ENCODE measurements around the gene BPGM.

BPGM gene

DNA sequence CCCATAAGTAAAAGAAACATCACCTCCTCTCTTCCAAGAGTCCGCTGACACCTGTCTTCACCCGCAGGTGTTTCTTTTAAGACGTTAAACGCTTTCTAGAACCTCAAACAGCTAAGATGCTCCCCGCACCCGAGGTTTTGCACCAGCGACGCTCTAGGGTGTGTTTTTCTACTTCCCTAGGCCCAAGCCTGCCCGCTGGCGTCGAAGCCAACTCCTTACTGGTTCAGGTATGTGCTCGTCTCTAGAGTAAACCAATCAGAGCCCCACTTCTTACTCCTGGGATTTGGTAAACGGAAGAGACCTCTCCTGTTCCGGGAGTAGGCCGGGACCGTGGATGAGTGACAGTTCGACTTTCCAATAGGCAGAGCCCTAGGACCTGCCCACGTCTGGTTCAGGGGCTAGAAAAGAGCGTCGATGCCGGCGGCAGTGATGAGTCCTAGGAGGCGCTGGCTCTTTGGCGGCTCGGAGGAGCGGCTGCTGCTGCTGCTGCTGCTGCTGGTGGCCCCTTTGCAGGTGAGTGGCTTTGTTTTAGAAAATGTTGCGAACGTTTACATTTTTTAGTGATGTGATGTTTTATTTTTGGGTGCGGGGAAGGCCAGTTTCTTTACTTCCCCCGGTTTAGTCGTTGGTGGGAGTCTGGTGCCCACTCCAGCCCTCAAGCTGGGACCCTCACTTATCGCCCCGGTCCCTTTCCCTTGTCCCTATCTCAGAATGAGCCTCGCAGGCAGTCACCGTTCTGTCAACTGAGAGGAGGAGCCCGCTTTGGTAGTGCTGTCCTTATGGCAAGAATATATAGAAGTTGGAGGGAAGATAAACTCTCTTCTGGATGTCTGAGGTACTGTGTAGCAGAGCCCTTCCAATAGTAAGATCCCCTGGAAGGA, at the start of gene BPGM:
Gene BPGM, plus strand, starts transcription at position 429 of the 881 bp plus-strand sequence. CDS start 14,655 bp downstream, outside the sequence.
- TF ChIP-seq, protein P1, sequence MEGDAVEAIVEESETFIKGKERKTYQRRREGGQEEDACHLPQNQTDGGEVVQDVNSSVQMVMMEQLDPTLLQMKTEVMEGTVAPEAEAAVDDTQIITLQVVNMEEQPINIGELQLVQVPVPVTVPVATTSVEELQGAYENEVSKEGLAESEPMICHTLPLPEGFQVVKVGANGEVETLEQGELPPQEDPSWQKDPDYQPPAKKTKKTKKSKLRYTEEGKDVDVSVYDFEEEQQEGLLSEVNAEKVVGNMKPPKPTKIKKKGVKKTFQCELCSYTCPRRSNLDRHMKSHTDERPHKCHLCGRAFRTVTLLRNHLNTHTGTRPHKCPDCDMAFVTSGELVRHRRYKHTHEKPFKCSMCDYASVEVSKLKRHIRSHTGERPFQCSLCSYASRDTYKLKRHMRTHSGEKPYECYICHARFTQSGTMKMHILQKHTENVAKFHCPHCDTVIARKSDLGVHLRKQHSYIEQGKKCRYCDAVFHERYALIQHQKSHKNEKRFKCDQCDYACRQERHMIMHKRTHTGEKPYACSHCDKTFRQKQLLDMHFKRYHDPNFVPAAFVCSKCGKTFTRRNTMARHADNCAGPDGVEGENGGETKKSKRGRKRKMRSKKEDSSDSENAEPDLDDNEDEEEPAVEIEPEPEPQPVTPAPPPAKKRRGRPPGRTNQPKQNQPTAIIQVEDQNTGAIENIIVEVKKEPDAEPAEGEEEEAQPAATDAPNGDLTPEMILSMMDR (IDR thresholded peaks at IDR 0.05; ENCODE audit: poor library complexity, severe bottlenecking), result peak; percentile 63
- Histone ChIP-seq H3K27ac (ENCODE audit: poor library complexity, severe bottlenecking) (peak within 1 kb of the TSS; percentile 33), H3K27me3 (ENCODE audit: insufficient read depth, poor library complexity, severe bottlenecking) (no peaks in the 10 kb centered on the region), H3K9me3 (ENCODE audit: severe bottlenecking) (no peaks in the 10 kb centered on the region), H3K4me1 (ENCODE audit: insufficient read depth, poor library complexity, severe bottlenecking) (peaks cover 16% of the 10 kb centered on the region), H3K4me3 (ENCODE audit: severe bottlenecking) (peak within 1 kb of the TSS; percentile 54), H3K36me3 (ENCODE audit: low read depth) (no peaks in the 10 kb centered on the region)
- DNase-seq (ENCODE audit: low spot score), result peak; percentile 94
- ATAC-seq (ENCODE audit: low read depth), result peak; percentile 99

DNA sequence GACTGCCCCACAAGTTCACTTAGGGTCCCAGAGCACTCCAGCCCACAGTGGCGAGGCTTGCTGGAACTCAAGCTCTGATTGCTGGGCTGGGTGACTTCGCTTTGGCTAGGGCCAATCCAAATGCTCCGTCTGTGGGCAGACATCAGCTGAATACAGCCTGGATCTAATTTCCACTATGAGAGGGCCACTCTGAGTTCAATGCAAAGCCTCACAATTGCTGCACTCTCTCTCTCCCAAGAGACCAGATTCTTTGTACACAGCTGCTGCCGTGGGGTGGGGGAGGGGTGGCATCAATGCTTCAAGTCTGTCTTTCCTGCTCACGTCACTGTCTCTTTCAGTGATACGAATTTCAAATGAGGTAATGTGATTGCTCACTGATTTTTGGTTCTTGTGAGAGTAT, 47.3 kb upstream of the BPGM start:
- TF ChIP-seq, protein P1 (IDR thresholded peaks at IDR 0.05; ENCODE audit: poor library complexity, severe bottlenecking), result no peak
- no peak overlapping the region for H3K4me3 ChIP-seq (ENCODE audit: severe bottlenecking)
- H3K4me1 ChIP-seq (ENCODE audit: insufficient read depth, poor library complexity, severe bottlenecking), result no peaks in the 10 kb centered on the region
- H3K36me3 ChIP-seq (ENCODE audit: low read depth), result no peaks in the 10 kb centered on the region
- DNase-seq (ENCODE audit: low spot score) (no peak), ATAC-seq (ENCODE audit: low read depth) (no peak)
- no peaks in the 10 kb centered on the region for H3K9me3 ChIP-seq (ENCODE audit: severe bottlenecking)
- no peaks in the 10 kb centered on the region for H3K27me3 ChIP-seq (ENCODE audit: insufficient read depth, poor library complexity, severe bottlenecking)
- H3K27ac ChIP-seq (ENCODE audit: poor library complexity, severe bottlenecking), result no peak overlapping the region

DNA sequence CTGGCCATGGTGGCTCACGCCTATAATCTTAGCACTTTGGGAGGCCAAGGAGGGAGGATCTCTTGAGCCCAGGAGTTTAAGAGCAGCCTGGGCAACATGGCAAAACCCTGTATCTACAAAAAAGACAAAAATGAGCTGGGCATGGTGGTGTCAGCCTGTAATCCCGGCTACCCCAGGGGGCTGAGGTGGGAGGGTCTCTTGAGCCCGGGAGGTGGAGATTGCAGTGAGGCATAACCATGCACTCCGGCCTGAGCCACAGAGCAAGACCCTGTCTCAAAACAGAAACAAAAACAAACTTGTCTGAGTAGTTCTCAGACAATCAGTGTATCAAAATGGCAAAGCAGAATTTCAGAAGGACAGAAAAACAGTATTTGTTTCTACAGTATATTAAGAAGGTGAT, 45.2 kb upstream of the BPGM start:
- Histone ChIP-seq H3K36me3 (ENCODE audit: low read depth) (no peaks in the 10 kb centered on the region), H3K4me3 (ENCODE audit: severe bottlenecking) (no peak overlapping the region), H3K27me3 (ENCODE audit: insufficient read depth, poor library complexity, severe bottlenecking) (no peaks in the 10 kb centered on the region), H3K4me1 (ENCODE audit: insufficient read depth, poor library complexity, severe bottlenecking) (no peaks in the 10 kb centered on the region), H3K27ac (ENCODE audit: poor library complexity, severe bottlenecking) (no peak overlapping the region), H3K9me3 (ENCODE audit: severe bottlenecking) (no peaks in the 10 kb centered on the region)
- TF ChIP-seq, protein P1 (IDR thresholded peaks at IDR 0.05; ENCODE audit: poor library complexity, severe bottlenecking), result no peak
- no peak for ATAC-seq (ENCODE audit: low read depth)
- no peak for DNase-seq (ENCODE audit: low spot score)

- H3K4me1 ChIP-seq (ENCODE audit: insufficient read depth, poor library complexity, severe bottlenecking), result no peaks in the 10 kb centered on the region
- no peak for ATAC-seq (ENCODE audit: low read depth)
- no peaks in the 10 kb centered on the region for H3K9me3 ChIP-seq (ENCODE audit: severe bottlenecking)
- TF ChIP-seq, protein P1 (IDR thresholded peaks at IDR 0.05; ENCODE audit: poor library complexity, severe bottlenecking), result no peak
- H3K4me3 ChIP-seq (ENCODE audit: severe bottlenecking), result no peak overlapping the region
- no peaks in the 10 kb centered on the region for H3K36me3 ChIP-seq (ENCODE audit: low read depth)
- H3K27ac ChIP-seq (ENCODE audit: poor library complexity, severe bottlenecking), result no peak overlapping the region
- no peaks in the 10 kb centered on the region for H3K27me3 ChIP-seq (ENCODE audit: insufficient read depth, poor library complexity, severe bottlenecking)
- no peak for DNase-seq (ENCODE audit: low spot score)
Measured at GRCh38 chr7:134602881-134603451, 43.7 kb upstream of the BPGM start.

Data from RWPE2 (cell line).